ENCODE results near the gene MESD. TPM values are rescaled to one million over a fixed set of nuclear protein-coding genes. Genes with fewer than 3 reads are reported as not detected.

The MESD gene
- total and polyA plus RNA-seq, 9 of the 15 experiments (the other 6 are each of a cell fraction or from before 2014, with no cell fraction given) = 11.3 to 39.7 (median 22.8) TPM

DNA sequence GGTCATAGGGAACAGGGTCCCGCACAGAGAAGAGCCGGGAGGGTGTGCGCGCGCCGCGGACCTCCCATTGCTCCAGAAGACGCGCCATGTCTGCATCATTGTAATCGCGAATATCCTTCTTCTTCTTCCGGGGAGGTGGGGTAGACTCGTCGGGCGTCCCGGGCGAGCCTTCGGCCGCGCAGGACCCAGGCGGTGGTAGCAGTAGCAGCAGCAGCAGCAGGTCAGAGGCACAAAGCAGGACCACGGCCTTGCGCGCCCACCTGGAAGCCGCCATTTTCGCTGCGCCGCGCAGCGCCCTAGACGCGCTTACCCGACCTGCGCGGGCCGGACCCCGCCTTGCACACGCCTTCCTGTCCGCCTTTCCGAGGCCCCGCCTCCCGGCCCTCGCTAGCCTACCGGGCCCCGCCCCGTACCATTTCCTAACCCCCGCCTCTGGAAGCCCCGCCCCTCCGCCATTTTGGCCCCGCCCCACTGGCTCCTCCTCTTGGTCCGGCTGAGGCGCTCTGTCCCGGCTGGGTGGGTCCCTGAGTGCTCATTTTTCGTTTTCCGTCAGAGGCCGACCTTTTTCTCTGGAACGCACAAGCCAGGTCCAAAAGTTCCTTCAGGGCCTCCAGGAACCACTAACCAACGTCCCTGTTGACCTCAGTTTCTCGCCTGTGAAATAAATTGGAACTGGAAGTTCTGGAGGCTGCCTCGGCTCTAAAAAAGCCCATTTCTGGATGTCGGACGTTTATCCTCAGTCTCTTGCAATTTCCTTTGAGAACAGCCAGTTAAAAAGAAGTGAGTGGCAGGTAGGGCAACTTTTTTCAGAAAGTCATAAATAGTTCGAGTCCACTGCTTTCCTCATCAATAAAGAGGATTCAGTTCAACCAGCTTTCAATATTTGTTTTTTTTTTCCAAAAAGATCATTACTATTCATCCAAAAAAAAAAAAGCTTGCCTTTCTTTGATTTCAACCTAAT lies at the start of gene MESD (continued):
- TF ChIP-seq, protein P1, sequence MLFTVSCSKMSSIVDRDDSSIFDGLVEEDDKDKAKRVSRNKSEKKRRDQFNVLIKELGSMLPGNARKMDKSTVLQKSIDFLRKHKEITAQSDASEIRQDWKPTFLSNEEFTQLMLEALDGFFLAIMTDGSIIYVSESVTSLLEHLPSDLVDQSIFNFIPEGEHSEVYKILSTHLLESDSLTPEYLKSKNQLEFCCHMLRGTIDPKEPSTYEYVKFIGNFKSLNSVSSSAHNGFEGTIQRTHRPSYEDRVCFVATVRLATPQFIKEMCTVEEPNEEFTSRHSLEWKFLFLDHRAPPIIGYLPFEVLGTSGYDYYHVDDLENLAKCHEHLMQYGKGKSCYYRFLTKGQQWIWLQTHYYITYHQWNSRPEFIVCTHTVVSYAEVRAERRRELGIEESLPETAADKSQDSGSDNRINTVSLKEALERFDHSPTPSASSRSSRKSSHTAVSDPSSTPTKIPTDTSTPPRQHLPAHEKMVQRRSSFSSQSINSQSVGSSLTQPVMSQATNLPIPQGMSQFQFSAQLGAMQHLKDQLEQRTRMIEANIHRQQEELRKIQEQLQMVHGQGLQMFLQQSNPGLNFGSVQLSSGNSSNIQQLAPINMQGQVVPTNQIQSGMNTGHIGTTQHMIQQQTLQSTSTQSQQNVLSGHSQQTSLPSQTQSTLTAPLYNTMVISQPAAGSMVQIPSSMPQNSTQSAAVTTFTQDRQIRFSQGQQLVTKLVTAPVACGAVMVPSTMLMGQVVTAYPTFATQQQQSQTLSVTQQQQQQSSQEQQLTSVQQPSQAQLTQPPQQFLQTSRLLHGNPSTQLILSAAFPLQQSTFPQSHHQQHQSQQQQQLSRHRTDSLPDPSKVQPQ (CRISPR knock-in tag; IDR thresholded peaks at IDR 0.05; ENCODE audit: borderline replicate concordance) = no peak
- TF ChIP-seq PYGO2 (tag; IDR thresholded peaks at IDR 0.05) = no peak
- no peak for TF ChIP-seq GATAD2A (IDR thresholded peaks at IDR 0.05)
- TF ChIP-seq JUNB (CRISPR knock-in tag; conservative IDR thresholded peaks at IDR 0.05) = no peak
- no peak for TF ChIP-seq ERF (CRISPR knock-in tag; IDR thresholded peaks at IDR 0.05)
- TF ChIP-seq POLR2A (conservative IDR thresholded peaks at IDR 0.05) = peak; percentile 94
- TF ChIP-seq XRCC5 (IDR thresholded peaks at IDR 0.05; ENCODE audit: low read depth, low read length) = no peak; the same call in 1 of the 2 replicates
- TF ChIP-seq, protein P2, sequence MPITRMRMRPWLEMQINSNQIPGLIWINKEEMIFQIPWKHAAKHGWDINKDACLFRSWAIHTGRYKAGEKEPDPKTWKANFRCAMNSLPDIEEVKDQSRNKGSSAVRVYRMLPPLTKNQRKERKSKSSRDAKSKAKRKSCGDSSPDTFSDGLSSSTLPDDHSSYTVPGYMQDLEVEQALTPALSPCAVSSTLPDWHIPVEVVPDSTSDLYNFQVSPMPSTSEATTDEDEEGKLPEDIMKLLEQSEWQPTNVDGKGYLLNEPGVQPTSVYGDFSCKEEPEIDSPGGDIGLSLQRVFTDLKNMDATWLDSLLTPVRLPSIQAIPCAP (CRISPR knock-in tag; IDR thresholded peaks at IDR 0.05; ENCODE audit: borderline replicate concordance) = no peak
- TF ChIP-seq, protein P3, sequence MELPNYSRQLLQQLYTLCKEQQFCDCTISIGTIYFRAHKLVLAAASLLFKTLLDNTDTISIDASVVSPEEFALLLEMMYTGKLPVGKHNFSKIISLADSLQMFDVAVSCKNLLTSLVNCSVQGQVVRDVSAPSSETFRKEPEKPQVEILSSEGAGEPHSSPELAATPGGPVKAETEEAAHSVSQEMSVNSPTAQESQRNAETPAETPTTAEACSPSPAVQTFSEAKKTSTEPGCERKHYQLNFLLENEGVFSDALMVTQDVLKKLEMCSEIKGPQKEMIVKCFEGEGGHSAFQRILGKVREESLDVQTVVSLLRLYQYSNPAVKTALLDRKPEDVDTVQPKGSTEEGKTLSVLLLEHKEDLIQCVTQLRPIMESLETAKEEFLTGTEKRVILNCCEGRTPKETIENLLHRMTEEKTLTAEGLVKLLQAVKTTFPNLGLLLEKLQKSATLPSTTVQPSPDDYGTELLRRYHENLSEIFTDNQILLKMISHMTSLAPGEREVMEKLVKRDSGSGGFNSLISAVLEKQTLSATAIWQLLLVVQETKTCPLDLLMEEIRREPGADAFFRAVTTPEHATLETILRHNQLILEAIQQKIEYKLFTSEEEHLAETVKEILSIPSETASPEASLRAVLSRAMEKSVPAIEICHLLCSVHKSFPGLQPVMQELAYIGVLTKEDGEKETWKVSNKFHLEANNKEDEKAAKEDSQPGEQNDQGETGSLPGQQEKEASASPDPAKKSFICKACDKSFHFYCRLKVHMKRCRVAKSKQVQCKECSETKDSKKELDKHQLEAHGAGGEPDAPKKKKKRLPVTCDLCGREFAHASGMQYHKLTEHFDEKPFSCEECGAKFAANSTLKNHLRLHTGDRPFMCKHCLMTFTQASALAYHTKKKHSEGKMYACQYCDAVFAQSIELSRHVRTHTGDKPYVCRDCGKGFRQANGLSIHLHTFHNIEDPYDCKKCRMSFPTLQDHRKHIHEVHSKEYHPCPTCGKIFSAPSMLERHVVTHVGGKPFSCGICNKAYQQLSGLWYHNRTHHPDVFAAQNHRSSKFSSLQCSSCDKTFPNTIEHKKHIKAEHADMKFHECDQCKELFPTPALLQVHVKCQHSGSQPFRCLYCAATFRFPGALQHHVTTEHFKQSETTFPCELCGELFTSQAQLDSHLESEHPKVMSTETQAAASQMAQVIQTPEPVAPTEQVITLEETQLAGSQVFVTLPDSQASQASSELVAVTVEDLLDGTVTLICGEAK (IDR thresholded peaks at IDR 0.05) = peak; percentile 56
- TF ChIP-seq, protein P3 (CRISPR knock-in tag; IDR thresholded peaks at IDR 0.05) = no peak
- TF ChIP-seq YBX1 (IDR thresholded peaks at IDR 0.05) = no peak
- no peak for TF ChIP-seq SREBF1 (IDR thresholded peaks at IDR 0.05; ENCODE audit: borderline replicate concordance, low read depth, low read length)
- peak; percentile 64 for TF ChIP-seq POLR2AphosphoS5 (IDR thresholded peaks at IDR 0.05; ENCODE audit: control insufficient read depth, insufficient read depth, low read depth, low read length)
- TF ChIP-seq TGIF2 (CRISPR knock-in tag; IDR thresholded peaks at IDR 0.05) = no peak
- no peak for TF ChIP-seq ZNF253 (CRISPR knock-in tag; conservative IDR thresholded peaks at IDR 0.05)
- no peak for TF ChIP-seq SMARCE1 (IDR thresholded peaks at IDR 0.05)
